DMS153 treated with DMSO at 0.1 percent for 48 hours (cell line): ENCODE data around the gene NRXN2.
"Not testable (repeated sequence)": the region's sequence is repeated elsewhere in the genome, so short reads cannot be mapped to it uniquely, and the experiment has no call there.

Experiments
- DNase-seq: peaks from one replicate; lab custom pipeline; 2025; ENCODE audit not compliant: unreplicated experiment; lab: John Stamatoyannopoulos, UW

NRXN2 gene

DNA sequence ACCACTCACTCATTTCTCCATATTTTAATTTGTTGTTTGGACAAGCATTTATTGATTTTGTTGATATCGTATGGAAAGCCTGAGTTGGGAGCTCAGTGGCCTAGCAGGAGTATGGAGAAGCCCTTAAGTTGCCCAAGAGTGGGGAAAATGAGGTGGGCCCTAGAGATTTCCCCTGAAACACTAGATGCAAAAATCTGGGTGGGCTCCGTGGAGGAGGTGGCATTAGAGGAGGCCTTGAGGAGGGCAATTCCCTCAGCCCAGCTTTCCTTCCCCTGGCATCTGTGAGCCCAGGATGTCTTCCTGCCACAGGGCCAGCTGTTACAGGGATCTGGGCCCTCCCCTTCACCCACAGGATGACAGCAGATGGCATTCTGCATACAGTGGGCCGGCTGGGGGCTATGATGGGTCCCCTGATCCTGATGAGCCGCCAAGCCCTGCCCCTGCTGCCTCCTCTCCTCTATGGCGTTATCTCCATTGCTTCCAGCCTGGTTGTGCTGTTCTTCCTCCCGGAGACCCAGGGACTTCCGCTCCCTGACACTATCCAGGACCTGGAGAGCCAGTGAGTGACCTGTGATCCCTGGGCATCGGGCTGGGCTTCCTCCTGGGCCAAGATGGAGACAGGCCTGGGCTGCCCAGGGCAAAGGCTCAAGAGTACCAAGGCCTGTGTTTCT, 153.6 kb downstream of the NRXN2 start:
- DNase-seq = no peak

DNA sequence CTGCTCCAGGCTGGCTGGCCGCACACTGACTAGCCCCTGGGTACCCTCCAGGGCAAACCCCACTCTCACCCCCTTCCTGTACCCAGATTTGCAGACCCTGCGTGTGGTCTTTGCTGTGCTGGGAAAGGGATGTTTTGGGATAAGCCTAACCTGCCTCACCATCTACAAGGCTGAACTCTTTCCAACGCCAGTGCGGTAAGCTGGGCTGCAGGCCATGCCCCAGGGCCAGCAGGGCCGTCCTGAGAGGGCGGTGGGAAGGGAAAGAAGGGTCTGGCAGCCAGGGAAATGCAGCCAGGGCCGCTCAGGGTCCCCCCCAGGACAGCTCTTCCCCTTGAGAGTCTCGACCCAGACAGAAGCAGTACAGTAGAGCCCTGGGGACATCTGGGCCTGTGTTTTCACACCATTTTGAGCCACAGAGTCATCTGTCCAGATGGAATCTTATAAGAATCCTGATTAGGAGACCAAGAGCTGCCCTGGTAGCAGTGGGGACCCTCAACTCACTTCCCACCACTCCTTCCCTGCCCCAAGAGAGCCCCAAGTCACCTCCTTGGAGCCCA, 154.3 kb downstream of the NRXN2 start:
- DNase-seq = no peak

DNA sequence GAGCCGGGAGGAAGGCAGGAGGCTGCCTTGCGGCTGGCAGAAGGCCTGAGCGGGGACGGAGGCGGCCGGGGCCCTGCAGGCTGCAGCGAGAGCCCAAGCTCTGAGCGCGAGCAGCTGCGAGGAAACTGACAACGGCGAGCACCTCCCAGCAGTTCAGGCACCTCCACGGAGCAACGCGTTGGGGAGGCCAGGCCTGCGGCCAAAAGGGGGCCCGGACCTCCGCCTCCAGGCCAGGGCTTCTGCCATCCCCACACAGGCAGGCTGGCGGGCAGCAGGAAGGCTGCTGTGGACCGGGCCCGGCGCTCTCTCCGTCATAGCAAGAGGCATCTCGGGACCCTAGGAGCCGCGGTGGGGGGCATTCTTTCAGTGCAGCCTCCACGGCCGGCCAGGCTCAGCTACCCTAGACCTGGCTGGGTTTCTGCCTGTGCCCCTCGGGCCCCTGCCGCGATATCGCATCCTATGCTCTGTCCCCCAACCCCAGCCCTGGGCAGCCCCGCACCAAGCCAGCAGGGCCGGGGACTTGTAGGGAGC, 154.9 kb downstream of the NRXN2 start:
- DNase-seq = no peak

DNA sequence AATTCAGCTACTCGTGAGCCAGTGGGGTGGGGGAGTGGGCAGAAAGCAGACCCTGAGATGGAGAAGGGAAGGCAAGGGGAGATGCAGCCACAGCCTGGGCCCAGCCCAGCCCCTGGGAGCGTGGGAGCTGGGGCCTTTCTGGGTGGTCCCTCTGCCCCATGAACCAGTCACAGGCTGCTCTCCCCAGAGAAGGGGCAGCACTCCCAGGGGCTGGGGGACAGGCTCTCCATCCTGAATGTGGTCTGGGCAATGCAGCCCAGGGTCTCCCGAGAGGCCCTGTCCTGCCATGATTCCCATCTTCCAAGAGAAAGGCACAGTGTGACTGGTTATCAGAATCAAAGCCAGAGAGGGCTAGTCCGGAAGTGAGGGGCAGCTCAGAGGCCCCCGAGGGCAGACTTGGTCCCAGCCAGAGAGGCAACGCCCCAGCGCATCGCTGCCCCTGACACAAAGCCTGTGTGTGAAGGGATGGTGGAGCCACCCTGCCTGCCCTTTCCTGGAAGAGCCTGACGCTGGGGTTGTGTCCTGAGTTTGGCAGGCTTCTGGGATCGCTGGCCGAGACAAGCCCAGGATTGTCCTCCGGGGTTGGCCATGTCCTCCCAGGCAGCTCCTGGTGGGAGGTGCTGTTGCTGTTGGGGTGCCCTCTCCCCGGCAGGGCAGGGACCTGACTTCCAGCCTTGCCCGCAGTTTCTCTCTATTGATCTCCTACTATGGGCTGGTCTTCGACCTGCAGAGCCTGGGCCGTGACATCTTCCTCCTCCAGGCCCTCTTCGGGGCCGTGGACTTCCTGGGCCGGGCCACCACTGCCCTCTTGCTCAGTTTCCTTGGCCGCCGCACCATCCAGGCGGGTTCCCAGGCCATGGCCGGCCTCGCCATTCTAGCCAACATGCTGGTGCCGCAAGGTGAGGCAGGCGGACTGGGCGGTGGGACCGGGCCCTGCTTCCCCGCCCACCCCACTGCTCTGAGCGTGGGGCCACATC, 155.8 kb downstream of the NRXN2 start:
- no peak for DNase-seq

DNA sequence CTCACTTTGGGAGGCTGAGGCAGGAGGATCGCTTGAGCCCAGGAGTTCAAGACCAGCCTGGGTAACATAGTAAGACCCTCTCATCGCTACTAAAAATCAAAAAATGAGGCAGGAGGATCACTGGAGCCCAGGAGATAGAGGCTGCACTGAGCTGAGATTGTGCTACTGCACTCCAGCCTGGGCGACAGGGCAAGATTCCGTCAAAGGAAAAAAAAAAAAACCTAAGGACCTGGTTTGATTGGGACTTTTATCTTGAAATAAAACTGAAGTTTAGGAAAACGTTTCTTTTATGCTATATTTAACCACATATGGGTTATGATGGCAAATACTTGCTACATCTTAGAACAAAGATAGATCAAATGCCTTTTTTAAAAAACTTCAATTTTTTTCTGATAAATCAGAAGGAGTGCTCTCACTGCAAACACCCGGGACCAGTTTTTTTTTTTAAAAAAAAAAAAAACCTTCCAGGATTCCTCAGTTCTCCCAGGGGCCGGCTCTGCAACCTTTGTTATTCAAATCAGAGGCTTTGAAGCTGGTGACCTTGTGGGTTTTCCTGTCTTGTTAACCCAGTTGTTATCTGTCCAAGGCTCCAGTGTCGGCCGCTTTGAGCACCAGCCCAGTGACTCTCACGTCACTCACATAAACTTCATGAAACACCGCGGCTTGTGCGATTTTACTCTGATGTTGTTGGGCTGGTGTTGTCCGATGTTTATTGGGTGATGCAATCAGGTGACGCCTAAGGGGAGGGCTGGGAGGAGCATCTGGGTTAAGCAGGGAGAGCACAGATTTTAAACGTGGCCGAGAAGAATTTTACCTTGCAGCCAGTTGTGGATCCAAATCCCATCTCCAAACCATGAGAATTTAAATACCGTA, 156.7 kb downstream of the NRXN2 start:
- DNase-seq = peak; percentile 39

DNA sequence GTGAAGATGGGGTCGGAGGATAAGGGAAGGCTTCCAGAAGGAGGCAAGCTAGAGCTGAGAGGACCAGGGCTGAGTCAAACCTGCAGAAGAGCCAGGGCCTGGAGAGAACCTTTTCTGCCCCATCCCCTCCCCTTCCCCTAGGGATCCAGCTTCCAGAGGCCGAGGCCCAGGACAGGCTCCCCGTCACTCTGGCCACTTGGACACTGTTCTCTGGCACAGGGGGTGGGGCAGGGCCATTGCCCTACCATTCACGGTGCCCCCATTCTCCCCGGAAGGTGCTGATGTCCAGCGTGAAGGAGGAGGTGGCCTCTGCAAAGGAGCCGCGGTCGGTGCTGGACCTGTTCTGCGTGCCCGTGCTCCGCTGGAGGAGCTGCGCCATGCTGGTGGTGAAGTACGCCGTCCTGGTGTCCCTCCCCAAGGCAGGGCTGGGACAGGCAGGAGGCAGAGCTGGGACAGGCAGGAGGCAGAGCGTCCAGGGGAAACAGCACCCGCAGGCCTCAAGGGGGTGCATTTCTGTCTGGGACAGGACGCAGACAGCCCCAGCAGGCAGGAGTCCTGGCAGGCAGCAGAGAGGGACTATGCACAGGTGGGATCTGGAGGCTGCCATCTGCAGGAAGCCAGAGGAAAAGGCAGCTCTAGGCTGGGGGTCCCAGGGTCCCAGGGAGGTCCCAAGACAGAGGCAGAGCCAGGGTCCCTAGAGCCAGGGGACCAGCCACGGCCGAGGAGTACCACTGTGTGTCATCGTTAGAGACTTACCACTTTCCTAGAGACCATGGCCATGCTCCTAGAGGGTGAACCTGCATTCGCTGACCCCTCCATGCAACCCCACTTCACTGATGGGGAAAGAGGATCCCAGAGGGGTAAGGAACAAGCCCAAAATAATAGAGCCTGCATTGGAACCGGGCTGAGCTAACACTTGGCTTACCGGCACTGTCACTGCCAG, 157.8 kb downstream of the NRXN2 start:
- no peak for DNase-seq

DNA sequence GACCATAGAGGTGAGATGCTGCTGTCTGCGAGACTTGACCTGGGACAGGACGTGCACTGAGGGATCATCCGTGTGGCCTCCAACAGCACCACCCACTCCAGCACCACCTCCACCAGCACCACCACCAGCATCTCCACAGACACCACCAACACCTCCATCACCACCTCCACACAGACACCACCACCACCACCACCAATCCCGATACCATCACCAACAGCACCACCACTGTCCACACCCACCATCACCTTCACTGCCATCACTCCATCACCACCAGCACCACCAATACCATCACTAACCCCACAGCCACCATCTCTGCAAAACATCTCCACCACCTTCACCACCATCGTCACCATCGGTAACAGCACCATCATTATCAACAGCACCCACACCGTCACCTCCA, 158.6 kb downstream of the NRXN2 start:
- no peak for DNase-seq

DNA sequence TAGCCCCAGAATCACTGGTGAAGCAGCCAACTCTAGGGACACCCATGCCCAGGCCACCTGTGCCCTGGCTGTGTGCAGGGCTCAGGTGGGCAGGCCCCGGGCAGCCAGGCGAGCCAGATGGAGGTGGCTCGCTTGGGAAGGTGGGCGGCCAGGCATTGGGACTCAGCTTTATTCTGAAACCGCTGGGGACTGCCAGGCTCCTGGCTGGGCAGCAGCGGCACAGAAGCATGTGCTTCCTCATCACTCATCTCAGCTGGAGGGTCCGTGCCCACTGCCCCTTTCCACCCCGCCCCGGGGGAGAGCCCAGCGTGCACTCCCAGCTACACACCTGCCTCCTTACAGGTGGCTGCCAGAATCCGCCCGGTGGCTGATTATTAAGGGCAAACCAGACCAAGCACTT, 159.0 kb downstream of the NRXN2 start:
- DNase-seq = no peak

DNA sequence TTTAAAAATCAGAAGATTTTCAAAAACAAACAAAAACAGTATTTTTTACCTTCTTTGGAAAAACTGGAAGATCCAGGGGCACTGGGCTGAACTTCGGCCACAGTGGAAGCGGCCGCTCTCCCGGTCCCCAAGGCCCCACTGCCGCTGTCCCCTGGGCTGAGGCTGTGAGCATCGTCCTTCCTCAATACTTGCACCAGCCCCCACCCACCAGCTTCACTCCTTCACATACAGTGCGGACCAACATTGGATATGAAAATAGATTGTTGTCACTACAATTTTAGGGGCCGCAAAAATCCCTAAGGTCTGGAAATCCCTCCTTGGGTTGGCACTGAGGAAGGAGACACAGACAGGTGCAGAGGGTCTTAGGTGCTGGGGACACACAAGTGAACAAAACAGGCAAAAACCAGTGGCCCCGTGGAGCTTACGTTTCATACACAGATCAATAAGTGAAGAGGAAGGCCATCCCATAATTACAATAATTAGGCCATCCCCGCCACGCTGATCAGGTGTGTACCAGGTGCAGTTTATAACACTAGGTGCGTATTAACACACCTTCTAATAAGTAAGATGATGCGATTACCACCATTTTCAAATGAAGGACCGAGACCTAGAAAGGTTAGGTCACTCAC, 160.2 kb downstream of the NRXN2 start:
- DNase-seq = no peak

DNA sequence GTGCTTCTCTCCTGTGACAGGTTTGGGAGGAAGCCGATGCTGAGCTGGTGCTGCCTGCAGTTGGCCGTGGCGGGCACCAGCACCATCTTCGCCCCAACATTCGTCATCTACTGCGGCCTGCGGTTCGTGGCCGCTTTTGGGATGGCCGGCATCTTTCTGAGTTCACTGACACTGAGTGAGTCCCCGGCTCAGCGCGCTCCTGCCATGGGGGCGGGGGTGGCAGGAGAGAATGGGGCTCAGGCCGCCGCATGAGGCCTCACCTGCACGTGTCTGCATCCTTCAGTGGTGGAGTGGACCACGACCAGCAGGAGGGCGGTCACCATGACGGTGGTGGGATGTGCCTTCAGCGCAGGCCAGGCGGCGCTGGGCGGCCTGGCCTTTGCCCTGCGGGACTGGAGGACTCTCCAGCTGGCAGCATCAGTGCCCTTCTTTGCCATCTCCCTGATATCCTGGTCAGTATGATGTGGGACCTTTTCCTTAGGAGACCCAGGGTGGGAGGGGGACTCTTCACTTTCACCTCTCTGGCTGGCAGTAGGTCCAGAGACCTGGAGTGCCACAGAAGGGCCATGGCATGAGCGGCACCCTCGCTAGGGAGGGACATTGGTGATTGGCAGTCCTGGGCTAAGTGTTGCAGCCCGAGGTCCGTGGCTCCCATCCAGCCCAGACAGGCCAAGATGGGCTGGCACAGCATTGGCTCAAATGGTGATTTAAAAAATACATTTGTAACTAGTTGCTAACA, 160.8 kb downstream of the NRXN2 start:
- DNase-seq = no peak

DNA sequence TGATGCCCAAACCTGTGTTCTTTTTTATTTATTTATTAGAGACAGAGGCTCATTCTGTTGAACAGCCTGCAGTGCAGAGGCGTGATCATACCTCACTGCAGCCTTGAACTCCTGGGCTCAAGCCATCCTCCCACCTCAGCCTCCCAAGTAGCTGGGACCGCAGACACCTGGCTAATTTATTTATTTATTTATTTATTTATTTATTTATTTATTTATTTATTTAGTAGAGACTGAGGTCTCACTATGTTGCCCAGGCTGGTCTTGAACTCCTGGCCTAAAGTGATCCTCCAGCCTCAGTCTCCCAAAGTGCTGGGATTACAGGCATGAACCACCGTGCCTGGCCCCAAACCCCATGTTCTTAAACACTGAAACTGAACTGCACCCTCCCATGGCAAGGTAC, 161.6 kb downstream of the NRXN2 start:
- DNase-seq = not testable (repeated sequence)

DNA sequence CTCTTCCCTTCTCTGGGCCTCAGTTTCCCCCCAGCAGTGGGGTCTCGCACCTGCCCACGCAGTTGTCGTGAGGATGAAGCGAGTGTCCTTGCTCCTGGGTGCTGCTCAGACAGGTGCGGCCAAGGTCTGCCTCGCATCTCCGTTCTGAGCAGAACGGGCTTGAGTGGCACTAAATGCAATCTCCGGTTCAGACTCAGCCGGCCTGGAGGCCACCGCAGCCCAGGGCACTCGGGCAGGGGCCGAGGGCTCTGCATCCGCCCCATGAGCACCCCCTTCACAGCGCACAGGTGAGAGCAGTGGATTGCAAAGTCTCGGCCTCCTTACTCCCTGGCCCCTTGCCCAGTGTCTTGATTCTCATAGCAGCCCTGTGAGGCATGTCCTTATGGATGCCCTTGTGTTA, 162.1 kb downstream of the NRXN2 start:
- DNase-seq = no peak

DNA sequence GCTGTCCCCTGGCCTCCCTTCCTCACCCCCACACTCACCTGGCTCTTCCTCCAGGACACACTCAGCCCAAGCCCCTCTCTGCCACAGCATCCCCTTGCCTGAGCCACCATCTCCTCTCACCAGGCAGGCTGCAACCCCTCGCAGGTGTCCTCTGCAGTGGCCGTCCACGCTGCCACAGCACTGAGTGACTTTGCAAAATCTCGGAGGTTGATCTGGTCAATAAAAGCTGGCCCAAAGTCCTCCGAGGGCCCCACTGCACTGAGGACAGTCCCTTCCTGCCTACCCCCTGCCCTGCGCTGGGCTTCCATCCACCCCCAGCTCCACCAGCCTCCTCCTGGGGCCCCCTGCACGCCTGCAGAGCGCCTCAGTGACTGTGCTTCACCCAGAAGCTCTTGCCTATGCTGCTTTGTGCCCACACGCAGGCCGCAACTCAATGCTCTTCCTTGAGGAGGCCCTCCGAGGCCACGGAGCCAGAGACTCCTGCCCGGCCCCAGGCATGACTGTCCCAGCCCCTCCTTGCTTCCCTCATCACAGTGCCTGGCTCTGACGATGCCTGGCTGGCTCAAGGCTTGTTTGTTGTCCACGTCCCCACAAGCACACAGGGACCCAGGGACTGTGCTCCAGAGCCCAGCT, 162.7 kb downstream of the NRXN2 start:
- DNase-seq = no peak

DNA sequence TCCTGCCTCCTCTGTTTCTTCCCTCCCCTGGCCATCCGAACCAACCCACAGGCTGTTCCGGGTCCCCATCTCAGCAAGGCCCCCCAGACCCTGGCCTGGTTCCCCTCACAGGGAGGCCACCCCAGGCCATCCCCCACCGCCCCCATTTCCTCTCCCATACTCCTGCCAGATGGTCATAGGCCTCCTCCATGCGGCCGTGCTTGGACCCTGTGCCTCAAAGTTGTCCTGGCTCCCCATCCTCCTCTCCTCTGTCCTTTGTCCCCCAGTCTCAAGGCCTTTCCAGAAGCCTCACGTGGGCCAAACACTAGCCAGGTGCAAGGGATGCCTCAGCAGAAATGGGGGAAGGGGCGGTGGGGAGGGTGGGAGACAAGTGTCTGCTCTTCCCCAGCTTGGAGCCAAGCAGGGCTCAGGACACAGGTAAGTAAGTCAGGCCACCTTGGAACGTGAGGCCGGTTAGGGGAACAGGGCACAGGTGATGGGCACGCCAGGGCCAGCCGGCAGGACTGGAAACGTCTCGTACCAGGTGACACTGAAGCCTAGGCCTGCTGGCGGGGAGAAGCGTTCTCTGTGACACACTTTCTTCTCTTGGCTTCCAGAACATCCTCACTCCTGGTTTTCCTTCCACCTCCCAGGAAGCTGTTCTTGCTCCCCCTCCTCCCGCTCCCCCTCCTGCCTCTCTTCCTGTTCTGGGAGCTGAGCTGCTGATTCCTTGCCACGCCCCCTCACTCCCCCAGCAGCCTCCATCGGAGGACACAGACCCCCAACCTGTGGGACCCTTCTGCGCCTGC, 163.5 kb downstream of the NRXN2 start:
- no peak for DNase-seq

DNA sequence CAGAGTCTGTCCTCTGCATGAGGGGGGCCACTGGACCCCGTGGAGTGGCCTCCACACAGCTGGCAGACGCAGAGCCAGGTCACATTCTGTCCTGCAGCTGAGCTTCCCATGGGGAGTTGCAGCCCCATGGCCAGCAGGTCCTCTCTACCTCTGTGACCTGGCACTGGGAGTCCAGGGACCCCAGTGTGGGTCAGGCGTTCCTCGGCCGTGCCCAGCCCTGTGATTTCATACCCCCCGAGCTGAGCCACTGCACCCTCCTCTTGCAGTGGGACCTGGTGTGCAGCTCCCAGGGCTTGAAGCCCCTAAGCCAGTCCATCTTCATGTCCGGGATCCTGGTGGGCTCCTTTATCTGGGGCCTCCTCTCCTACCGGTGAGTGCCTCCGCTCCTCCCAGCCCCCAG, 164.1 kb downstream of the NRXN2 start:
- DNase-seq = no peak

DNA sequence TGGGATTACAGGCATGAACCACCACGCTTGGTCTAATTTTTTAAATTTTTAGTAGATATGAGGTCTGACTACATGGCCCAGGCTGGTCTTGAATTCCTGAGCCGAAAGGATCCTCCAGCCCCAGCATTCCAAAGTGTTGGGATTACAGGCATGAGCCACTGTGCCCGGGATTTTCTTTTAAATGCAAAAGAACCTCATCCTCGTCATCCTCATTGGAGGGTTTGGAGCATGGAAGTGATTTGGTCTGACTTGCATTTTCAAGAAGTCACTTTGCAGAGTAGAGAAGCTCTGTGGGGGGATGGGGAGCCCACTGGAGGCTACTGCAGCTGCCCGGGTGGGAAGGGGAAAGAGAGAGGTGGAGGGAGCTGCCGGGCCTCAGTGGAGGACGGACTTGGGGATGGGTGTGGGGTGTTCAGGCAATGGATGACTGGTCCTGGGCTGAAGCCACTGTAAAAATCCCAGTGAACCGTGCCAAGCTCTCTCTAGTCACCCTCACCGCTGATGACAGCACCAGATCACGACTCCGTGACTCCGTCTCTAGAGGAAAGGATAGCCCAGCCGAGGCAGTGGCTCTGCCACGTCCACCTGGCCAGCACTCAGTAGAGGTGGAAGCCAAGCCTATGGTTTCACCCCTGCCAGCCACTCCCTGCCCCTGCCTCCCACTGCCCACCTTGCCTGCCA, 164.8 kb downstream of the NRXN2 start:
- no peak for DNase-seq
